ENCODE data around the gene SETBP1. TPM values are rescaled to one million over a fixed set of nuclear protein-coding genes. Genes with fewer than 3 reads are reported as not detected.

Gene SETBP1
- total and polyA plus RNA-seq, 2 of the 4 experiments (the other 2 are of a cell fraction) = 0.19 to 0.36 TPM

DNA sequence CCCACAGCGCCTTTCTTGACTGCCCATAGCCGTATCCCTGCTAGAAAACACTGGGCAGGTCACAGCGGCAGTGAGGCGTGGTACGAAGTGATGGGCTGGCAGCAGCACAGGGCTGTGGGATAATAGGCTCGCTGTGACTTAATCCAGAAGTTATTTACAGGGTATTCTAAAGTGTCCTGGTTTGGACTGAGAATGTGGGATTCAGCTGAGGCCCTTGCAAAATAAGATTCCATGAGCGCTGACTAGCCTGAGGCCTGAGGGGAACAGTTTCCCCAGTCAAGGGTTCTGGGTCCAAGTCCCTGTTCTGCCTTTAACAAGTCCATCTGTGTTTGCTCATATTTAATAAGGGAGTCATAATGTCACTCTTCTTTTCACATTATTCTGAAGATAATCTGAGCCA is 34.6 kb downstream of the SETBP1 start:
- POLR2A ChIA-PET (ENCODE audit: unreplicated experiment) = no interaction called here
- Histone ChIP-seq H4K20me1 (ENCODE audit: insufficient read depth, low read length) (no peaks in the 10 kb centered on the region), H3K4me2 (ENCODE audit: low read depth, low read length) (no peak overlapping the region), H3K79me1 (ENCODE audit: low read depth in 1 of 2, low read length in 2 of 2) (no peaks in the 10 kb centered on the region), H3K36me3 (ENCODE audit: control insufficient read depth, insufficient read depth, low read length) (no peaks in the 10 kb centered on the region), H2BK20ac (ENCODE audit: low read depth, low read length) (no peak overlapping the region; the same call in 1 of the 2 replicates), H3K27me3 (ENCODE audit: control insufficient read depth, insufficient read depth, low read length) (no peaks in the 10 kb centered on the region), H2AK9ac (replicated peaks; ENCODE audit: low read depth, low read length, poor library complexity) (no peak overlapping the region), H2BK120ac (ENCODE audit: low read depth, low read length) (no peak overlapping the region), H3K4me1 (ENCODE audit: control insufficient read depth, insufficient read depth, low read length) (no peaks in the 10 kb centered on the region; the same call in 1 of the 2 replicates), H3K4me3 (ENCODE audit: insufficient read depth, low read depth, low read length) (no peak overlapping the region), H3K23ac (ENCODE audit: low read depth, low read length) (no peak overlapping the region), H2AFZ (replicated peaks; ENCODE audit: low read length, poor library complexity) (no peak overlapping the region), H3K4ac (ENCODE audit: low read depth, low read length) (no peak overlapping the region), H3K56ac (ENCODE audit: extremely low read depth, insufficient read depth, low read length) (no peak overlapping the region), H3K27ac (ENCODE audit: insufficient read depth, low read length) (no peak overlapping the region), H4K8ac (ENCODE audit: low read depth in 2 of 2, low read length in 2 of 2) (no peak overlapping the region), H2BK5ac (ENCODE audit: low read depth, low read length, poor library complexity, severe bottlenecking) (no peak overlapping the region), H4K91ac (ENCODE audit: insufficient read depth, low read depth, low read length) (no peak overlapping the region), H3K9me1 (ENCODE audit: insufficient read depth, low read length) (no peaks in the 10 kb centered on the region), H2BK15ac (ENCODE audit: low read depth, low read length) (no peak overlapping the region), H4K5ac (ENCODE audit: low read depth, low read length) (no peak overlapping the region), H3K14ac (replicated peaks; ENCODE audit: low read depth, low read length) (no peak overlapping the region), H3K9ac (ENCODE audit: low read depth, low read length) (no peak overlapping the region), H3K9me3 (ENCODE audit: control insufficient read depth, insufficient read depth, low read length) (no peaks in the 10 kb centered on the region), H3K18ac (ENCODE audit: low read depth, low read length) (no peak overlapping the region), H2AK5ac (ENCODE audit: low read depth, low read length) (no peak overlapping the region)
- 77% methylated on average over 4 of the region's 7 CpGs; no CpG with 5 or more reads in 1 of the 2 experiments for WGBS, 2 experiments (ENCODE audit: extremely low coverage in 2 of 2, insufficient read length in 1 of 2)
- CTCF ChIA-PET = no interaction called here
- in situ Hi-C loops (cut with MboI; ENCODE audit: low sequenced_read_pairs) = no loop called here
- intact Hi-C loops (cut with micrococcal nuclease) = no loop called here
- dilution Hi-C loops (cut with HindIII; ENCODE audit: low sequenced_read_pairs, unreplicated experiment) = no loop called here
- peak; percentile 66 for ATAC-seq (ENCODE audit: low read depth)
- TF ChIP-seq, protein P1, sequence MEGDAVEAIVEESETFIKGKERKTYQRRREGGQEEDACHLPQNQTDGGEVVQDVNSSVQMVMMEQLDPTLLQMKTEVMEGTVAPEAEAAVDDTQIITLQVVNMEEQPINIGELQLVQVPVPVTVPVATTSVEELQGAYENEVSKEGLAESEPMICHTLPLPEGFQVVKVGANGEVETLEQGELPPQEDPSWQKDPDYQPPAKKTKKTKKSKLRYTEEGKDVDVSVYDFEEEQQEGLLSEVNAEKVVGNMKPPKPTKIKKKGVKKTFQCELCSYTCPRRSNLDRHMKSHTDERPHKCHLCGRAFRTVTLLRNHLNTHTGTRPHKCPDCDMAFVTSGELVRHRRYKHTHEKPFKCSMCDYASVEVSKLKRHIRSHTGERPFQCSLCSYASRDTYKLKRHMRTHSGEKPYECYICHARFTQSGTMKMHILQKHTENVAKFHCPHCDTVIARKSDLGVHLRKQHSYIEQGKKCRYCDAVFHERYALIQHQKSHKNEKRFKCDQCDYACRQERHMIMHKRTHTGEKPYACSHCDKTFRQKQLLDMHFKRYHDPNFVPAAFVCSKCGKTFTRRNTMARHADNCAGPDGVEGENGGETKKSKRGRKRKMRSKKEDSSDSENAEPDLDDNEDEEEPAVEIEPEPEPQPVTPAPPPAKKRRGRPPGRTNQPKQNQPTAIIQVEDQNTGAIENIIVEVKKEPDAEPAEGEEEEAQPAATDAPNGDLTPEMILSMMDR (conservative IDR thresholded peaks at IDR 0.05; ENCODE audit: low read depth, low read length) = no peak
- TF ChIP-seq POLR2A (IDR thresholded peaks at IDR 0.05; ENCODE audit: low read depth, low read length) = no peak
- no peak for TF ChIP-seq RAD21 (IDR thresholded peaks at IDR 0.05; ENCODE audit: low read length)
- TF ChIP-seq CHD1 (IDR thresholded peaks at IDR 0.05; ENCODE audit: low read depth, low read length) = no peak
- TF ChIP-seq RFX5 (IDR thresholded peaks at IDR 0.05; ENCODE audit: low read depth, low read length) = no peak
- DNase-seq = no peak
- BruUV-seq (replicated peaks) = no TSS peak

Data from IMR-90 (cell line).